ENCODE data around the gene CORO2B.

DNA sequence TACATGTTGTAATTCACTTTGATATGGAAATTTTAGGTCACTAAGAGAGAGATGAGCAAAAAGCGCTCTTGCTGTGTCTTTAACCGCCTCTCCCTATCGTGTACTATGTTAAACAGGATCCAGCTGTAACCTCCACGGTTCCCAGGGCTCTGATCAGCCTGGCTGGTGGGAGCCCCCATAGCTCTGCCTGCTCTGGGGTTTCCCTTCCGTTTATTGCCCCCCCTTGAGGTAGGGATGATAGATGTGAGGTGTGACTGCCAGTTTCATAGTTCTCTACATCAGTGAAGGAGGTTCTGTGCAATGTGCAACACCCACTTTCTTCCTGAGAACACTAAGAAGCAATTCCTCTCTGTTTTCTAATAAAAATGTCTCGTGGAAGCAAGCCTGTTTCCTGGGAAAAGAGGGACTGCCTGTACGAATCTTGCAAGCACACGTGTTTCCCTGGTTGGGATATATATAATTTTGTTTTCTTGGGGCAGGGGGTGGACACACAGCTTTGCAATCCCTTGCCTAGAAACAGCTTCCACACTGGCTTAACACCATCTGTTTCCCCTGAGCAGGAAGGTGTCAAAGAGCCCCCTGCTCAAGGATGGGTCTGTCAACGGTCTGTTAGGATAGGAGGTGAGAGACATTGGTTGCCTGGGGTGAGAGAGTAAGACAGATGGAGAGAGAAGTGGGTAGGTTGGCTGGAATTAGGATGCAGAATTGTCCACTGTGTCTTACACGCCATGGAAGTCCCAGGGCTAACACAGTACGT, 23.8 kb downstream of the CORO2B start:
- no peak for TF ChIP-seq RAD21 (conservative IDR thresholded peaks at IDR 0.05)
- no peak for TF ChIP-seq EP300 (conservative IDR thresholded peaks at IDR 0.05; ENCODE audit: poor library complexity, severe bottlenecking)
- no peak for TF ChIP-seq TAF1 (IDR thresholded peaks at IDR 0.05; ENCODE audit: low read depth)

Data from neural cell (in vitro differentiated cells).